ENCODE data around the gene PTPN18. TPM values are rescaled to one million over a fixed set of nuclear protein-coding genes. Genes with fewer than 3 reads are reported as not detected.

The PTPN18 gene
- total RNA-seq, 1 donor from 2014 or later, result 26.0 TPM

DNA sequence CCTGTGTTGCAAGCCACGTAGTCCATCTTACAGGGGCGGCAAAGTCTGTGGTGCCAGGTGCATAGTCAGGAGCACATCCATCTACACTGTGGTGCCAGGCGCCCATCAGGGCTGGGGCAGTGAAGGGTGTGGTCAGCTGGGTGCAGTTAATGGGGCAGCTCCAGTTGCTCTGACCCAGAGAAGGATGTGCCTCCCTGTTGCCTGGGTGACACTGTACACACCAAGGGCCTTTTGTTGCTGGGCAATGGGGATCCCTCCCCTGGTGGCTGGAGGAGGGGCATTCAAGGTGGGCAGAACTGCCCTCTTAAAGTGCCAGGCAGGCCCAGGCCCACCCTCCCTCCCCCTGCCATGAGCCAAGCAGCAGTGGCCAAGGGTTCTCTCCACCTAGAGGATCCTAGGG is 41.5 kb upstream of the PTPN18 start:
- TF ChIP-seq POLR2AphosphoS5 (IDR thresholded peaks at IDR 0.05; ENCODE audit: insufficient read depth in 1 of 2, low read depth in 1 of 2), result no peak
- TF ChIP-seq, protein P1, sequence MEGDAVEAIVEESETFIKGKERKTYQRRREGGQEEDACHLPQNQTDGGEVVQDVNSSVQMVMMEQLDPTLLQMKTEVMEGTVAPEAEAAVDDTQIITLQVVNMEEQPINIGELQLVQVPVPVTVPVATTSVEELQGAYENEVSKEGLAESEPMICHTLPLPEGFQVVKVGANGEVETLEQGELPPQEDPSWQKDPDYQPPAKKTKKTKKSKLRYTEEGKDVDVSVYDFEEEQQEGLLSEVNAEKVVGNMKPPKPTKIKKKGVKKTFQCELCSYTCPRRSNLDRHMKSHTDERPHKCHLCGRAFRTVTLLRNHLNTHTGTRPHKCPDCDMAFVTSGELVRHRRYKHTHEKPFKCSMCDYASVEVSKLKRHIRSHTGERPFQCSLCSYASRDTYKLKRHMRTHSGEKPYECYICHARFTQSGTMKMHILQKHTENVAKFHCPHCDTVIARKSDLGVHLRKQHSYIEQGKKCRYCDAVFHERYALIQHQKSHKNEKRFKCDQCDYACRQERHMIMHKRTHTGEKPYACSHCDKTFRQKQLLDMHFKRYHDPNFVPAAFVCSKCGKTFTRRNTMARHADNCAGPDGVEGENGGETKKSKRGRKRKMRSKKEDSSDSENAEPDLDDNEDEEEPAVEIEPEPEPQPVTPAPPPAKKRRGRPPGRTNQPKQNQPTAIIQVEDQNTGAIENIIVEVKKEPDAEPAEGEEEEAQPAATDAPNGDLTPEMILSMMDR (IDR thresholded peaks at IDR 0.05), result no peak
- no peak for TF ChIP-seq POLR2A (IDR thresholded peaks at IDR 0.05)
- no peaks in the 10 kb centered on the region for H3K4me1 ChIP-seq
- no peaks in the 10 kb centered on the region for H3K36me3 ChIP-seq
- no peaks in the 10 kb centered on the region for H3K9me3 ChIP-seq
- intact Hi-C loops (cut with DNase I), result no loop called here
- no peak overlapping the region for H3K4me3 ChIP-seq
- no peak for DNase-seq (ENCODE audit: extremely low spot score in 2 of 2)
- no peaks in the 10 kb centered on the region for H3K27me3 ChIP-seq
- H3K27ac ChIP-seq, result no peak overlapping the region

DNA sequence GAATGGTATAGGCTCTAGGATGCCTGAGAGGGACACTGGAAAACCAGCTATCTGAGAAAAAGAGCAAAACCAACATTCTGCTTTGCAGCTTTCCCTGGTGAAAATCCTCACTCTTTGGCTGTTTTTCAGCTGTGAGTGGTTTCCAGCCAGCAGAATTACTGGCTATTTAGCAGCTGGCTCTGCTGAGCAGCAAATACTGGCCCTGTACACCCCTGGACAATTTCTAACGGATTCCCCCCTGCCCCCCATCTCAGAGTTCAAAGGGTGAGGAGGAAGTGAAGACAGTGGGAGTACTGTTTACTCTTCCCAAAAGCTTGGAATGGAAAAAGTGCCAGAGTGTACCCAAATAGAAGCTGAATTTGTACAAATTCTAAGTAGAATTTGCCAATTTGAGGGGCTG is 39.3 kb upstream of the PTPN18 start:
- TF ChIP-seq, protein P1 (IDR thresholded peaks at IDR 0.05), result no peak
- TF ChIP-seq POLR2AphosphoS5 (IDR thresholded peaks at IDR 0.05; ENCODE audit: insufficient read depth in 1 of 2, low read depth in 1 of 2), result no peak
- no peak for TF ChIP-seq POLR2A (IDR thresholded peaks at IDR 0.05)
- Histone ChIP-seq H3K36me3 (no peaks in the 10 kb centered on the region), H3K27ac (no peak overlapping the region), H3K4me1 (no peaks in the 10 kb centered on the region), H3K4me3 (no peak overlapping the region), H3K9me3 (no peaks in the 10 kb centered on the region), H3K27me3 (no peaks in the 10 kb centered on the region)
- intact Hi-C loops (cut with DNase I), result no loop called here
- DNase-seq (ENCODE audit: extremely low spot score in 2 of 2), result no peak

- Histone ChIP-seq H3K36me3 (no peaks in the 10 kb centered on the region), H3K27ac (no peak overlapping the region), H3K27me3 (no peaks in the 10 kb centered on the region), H3K4me1 (no peaks in the 10 kb centered on the region), H3K4me3 (no peak overlapping the region), H3K9me3 (no peaks in the 10 kb centered on the region)
- intact Hi-C loops (cut with DNase I), result no loop called here
- DNase-seq (ENCODE audit: extremely low spot score in 2 of 2), result no peak
- TF ChIP-seq, protein P1 (IDR thresholded peaks at IDR 0.05), result no peak
- TF ChIP-seq POLR2AphosphoS5 (IDR thresholded peaks at IDR 0.05; ENCODE audit: insufficient read depth in 1 of 2, low read depth in 1 of 2) (no peak), POLR2A (IDR thresholded peaks at IDR 0.05) (no peak)
These were observed 37.0 kb upstream of the PTPN18 start for GRCh38 chr2:130318906-130319305.

- Histone ChIP-seq H3K27me3 (no peaks in the 10 kb centered on the region), H3K27ac (no peak overlapping the region), H3K36me3 (no peaks in the 10 kb centered on the region), H3K9me3 (no peaks in the 10 kb centered on the region), H3K4me1 (no peaks in the 10 kb centered on the region), H3K4me3 (no peak overlapping the region)
- intact Hi-C loops (cut with DNase I), result no loop called here
- TF ChIP-seq, protein P1 (IDR thresholded peaks at IDR 0.05), result no peak
- TF ChIP-seq POLR2AphosphoS5 (IDR thresholded peaks at IDR 0.05; ENCODE audit: insufficient read depth in 1 of 2, low read depth in 1 of 2) (no peak), POLR2A (IDR thresholded peaks at IDR 0.05) (no peak)
- DNase-seq (ENCODE audit: extremely low spot score in 2 of 2), result no peak
These were observed 36.3 kb upstream of the PTPN18 start for GRCh38 chr2:130319536-130319935.

- TF ChIP-seq POLR2A (IDR thresholded peaks at IDR 0.05) (no peak), POLR2AphosphoS5 (IDR thresholded peaks at IDR 0.05; ENCODE audit: insufficient read depth in 1 of 2, low read depth in 1 of 2) (no peak)
- TF ChIP-seq, protein P1 (IDR thresholded peaks at IDR 0.05), result no peak
- Histone ChIP-seq H3K4me1 (peaks cover 8% of the 10 kb centered on the region), H3K9me3 (no peaks in the 10 kb centered on the region), H3K27me3 (no peaks in the 10 kb centered on the region), H3K36me3 (no peaks in the 10 kb centered on the region), H3K4me3 (peak overlapping the region in 1 of 2 donors; percentile 15), H3K27ac (peak overlapping the region; percentile 30)
- intact Hi-C loops (cut with DNase I), result no loop called here
- DNase-seq (ENCODE audit: extremely low spot score in 2 of 2), result no peak
These were observed 27.9 kb upstream of the PTPN18 start for GRCh38 chr2:130327703-130328527.

Measured in vagina (tissue), 2 donors.